NCI-H1930 (cell line): Measurements from ENCODE around the gene NOC4L.
"Not testable (repeated sequence)": the region's sequence is repeated elsewhere in the genome, so short reads cannot be mapped to it uniquely, and the experiment has no call there.

Source experiments
- DNase-seq, 2 experiments: peaks; one replicate each; lab custom pipeline; 2025; lab: John Stamatoyannopoulos, UW

The NOC4L gene

GRCh38 chr12:132123970-132124765, 20.1 kb upstream of the NOC4L start:
- no peak for DNase-seq

DNA sequence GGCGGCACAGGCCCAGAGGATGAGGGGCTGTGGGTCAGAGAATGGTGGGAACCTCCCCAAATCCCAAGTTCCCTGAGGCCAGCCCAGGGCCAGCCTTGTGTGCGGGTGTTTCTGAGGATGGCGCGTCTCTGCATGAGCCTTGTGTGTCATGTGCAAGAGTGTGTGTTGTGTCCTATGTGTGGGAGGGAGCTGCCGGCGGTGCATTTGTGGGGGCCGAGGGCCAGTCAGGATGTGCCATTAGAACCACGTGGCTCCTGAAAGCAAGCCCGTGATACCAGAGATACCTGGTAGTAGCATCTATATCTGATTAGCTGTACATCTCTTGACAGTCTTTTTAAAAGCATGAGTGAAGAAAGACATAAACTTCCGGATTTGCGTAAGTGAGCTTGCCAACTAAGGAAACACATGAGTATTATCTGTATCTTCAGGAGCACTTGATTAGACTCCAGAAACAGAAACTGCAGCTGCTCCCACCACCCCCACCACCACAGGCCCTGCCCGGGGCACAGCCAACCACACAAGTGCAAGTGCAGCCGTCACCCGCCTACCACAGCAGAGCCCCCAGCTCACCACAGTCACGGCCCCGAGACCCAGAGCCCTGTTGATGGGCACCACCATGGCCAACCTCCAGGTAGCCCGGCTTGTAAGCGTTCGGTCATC, 19.4 kb upstream of the NOC4L start:
- DNase-seq = no peak

DNA sequence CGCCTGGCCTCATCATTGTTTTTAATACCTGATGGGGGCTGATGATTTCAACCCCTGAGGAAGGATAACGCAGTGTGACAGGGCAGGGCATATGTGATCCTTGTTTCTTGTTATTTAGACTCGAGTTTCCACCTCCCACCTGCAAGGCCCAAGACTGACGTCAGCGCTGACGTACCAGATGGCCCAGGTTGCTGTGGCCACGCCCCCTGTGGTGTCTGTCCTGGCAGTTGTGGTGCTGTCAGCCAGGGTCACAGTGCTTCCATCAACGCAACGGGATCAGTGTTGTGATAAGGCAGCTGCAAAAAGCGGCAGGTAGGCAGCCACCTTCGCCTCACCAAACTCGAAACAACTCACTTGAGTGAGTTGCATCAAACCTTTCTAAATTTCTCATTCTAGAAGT, 18.5 kb upstream of the NOC4L start:
- DNase-seq = no peak

DNA sequence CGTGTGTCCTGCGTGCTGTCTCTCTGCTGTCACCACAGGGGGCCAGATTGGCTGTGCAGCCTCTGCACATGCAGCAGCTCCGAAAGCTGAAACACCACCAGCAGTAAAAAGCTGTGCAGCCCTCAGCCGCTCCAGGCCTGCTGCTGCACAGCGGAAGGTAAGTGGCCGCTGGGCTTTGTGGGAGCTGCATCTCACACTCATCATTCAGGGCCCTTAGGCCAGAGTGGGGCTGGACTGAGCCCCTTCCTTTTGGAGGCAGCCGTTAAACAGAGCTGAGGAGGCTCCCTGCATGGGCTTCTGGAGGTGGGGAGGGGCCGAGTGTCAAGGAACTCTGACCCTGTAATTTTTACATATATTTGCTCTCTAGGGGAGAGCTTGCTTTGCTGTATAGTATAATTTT, 17.2 kb upstream of the NOC4L start:
- DNase-seq = no peak

DNA sequence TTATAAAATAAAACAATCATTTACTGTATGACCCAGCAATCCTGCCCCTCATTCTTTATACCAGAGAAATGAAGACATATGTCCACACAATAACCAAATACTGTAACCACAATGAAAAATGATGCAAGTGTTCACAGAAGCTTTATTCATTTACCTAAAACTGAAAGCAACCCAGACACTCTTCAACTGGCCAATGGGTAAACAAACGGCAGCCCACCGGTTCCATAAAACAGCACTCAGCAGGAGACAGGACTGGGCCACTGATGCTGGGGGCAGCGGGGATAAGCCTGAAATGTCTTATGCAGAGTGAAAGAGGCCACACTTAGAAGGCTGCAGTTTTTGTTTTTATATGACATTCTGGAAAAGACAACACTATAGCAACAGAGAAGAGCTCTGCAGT, 15.2 kb upstream of the NOC4L start:
- DNase-seq = no peak

- DNase-seq = no peak
Measured at GRCh38 chr12:132130690-132131089, 13.6 kb upstream of the NOC4L start.

- DNase-seq = no peak
Measured at GRCh38 chr12:132131229-132131628, 13.0 kb upstream of the NOC4L start.

GRCh38 chr12:132131952-132132351, 12.3 kb upstream of the NOC4L start:
- DNase-seq = no peak

GRCh38 chr12:132132609-132133430, 11.4 kb upstream of the NOC4L start:
- no peak for DNase-seq

- no peak for DNase-seq
Measured at GRCh38 chr12:132133952-132134652, 10.2 kb upstream of the NOC4L start.

DNA sequence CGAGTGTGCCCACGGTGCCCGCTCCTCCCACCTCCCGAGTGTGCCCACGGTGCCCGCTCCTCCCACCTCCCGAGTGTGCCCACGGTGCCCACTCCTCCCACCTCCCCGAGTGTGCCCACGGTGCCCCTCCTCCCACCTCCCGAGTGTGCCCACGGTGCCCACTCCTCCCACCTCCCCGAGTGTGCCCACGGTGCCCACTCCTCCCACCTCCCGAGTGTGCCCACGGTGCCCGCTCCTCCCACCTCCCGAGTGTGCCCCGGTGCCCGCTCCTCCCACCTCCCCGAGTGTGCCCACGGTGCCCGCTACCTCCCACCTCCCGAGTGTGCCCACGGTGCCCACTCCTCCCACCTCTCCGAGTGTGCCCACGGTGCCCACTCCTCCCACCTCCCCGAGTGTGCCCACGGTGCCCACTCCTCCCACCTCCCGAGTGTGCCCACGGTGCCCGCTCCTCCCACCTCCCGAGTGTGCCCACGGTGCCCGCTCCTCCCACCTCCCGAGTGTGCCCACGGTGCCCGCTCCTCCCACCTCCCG, 9.5 kb upstream of the NOC4L start:
- not testable (repeated sequence) for DNase-seq

- DNase-seq = not testable (repeated sequence)
Measured at GRCh38 chr12:132136226-132136625, 8.0 kb upstream of the NOC4L start.

- no peak for DNase-seq
Measured at GRCh38 chr12:132137483-132138125, 6.7 kb upstream of the NOC4L start.

GRCh38 chr12:132138941-132139871, 5.1 kb upstream of the NOC4L start:
- DNase-seq = no peak

DNA sequence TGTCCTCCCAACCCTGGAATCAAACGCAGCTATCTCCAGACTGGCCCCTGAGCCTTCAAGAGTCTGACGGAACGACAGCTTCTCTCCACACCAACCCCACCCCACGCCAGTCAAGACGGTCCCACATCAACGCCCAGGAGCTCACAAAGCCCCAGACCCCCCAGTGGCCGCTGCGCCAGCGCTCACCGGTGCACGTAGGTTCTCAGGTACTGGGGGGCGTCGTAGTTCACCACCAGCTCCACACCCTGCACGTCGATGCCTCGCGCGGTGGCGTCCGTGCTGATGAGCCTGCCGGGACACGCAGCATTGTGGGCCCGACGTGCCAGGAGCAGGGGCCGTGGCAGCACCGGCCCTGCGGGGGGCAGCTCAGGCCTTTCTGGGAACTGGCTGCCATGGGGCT, 4.3 kb upstream of the NOC4L start:
- no peak for DNase-seq

GRCh38 chr12:132140501-132140900, 3.8 kb upstream of the NOC4L start:
- no peak for DNase-seq

GRCh38 chr12:132140918-132141841, 3.1 kb upstream of the NOC4L start:
- DNase-seq = no peak

DNA sequence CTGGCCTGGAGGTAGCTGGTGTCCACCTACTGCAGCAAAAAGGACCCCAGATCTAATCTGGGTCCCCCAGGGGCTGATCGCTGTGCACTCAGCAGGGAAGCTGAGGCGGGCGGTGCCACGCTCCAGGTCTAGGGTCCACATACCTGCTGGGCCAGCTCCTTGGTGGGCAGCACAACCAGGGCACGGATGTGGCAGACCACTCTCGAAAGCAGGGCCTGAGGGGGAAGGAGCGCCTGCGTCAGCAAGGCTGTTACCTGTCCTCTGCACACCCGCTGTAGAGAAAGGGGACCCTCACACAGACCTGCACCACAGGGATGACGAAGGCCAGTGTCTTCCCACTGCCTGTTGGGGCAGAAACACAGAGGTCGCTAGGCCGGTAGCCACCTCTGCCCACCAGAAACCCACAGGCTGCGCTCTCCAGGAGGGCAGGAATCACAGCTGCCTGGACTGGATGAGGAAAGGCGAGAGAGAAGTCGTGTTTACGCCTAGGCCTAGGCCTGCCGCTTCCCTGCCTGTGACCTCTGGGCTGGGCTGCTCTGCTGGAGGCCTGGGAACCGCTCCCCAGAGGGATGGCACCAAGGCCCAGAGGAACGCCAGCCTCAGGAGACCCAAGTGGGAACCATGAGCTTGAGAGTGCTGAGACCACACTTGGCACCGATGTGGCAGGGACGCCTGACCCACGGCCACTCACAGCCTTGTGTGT, 2.1 kb upstream of the NOC4L start:
- DNase-seq = no peak
